WTC11 (cell line): Measurements from ENCODE around the gene MCRIP2. TPM values are rescaled to one million over a fixed set of nuclear protein-coding genes. Genes with fewer than 3 reads are reported as not detected.

Experiments
- ARID4B ChIP-seq: sonication (generic); formaldehyde crosslinking; IDR thresholded peaks from 2 replicates; pipeline ENCODE4 v1.8.0; 2023; ENCODE audit warnings: missing genetic modification reagents, mild to moderate bottlenecking, borderline replicate concordance
- ATF2 ChIP-seq: sonication (generic); formaldehyde crosslinking; IDR thresholded peaks from 2 replicates; pipeline ENCODE4 v1.8.1; 2022; ENCODE audit warnings: low read depth, missing genetic modification reagents, borderline replicate concordance
- CREB1 ChIP-seq: sonication (generic); formaldehyde crosslinking; IDR thresholded peaks from 2 replicates; pipeline ENCODE4 v1.8.0; 2023; ENCODE audit warnings: mild to moderate bottlenecking, missing genetic modification reagents
- CREM ChIP-seq: sonication (generic); formaldehyde crosslinking; IDR thresholded peaks from 2 replicates; pipeline ENCODE4 v1.8.1; 2022; ENCODE audit warnings: mild to moderate bottlenecking, missing genetic modification reagents, moderate library complexity
- ELF4 ChIP-seq: sonication (generic); formaldehyde crosslinking; IDR thresholded peaks from 2 replicates; pipeline ENCODE4 v1.8.1; 2022; ENCODE audit warnings: low read depth, mild to moderate bottlenecking, moderate library complexity, missing genetic modification reagents
- EMX1 ChIP-seq: fragments of 250-450 bp; sonication (Bioruptor Pico); IDR thresholded peaks from 2 replicates; pipeline ENCODE4 v1.8.0; 2021; ENCODE audit warnings: mild to moderate bottlenecking
- ETV6 ChIP-seq: sonication (generic); formaldehyde crosslinking; IDR thresholded peaks from 2 replicates; pipeline ENCODE4 v1.8.1; 2022; ENCODE audit warnings: mild to moderate bottlenecking, missing genetic modification reagents
- FOXK1 ChIP-seq: sonication (generic); formaldehyde crosslinking; IDR thresholded peaks from 2 replicates; pipeline ENCODE4 v1.8.0; 2022; ENCODE audit warnings: mild to moderate bottlenecking, moderate library complexity, missing genetic modification reagents
- FOXP1 ChIP-seq: sonication (generic); formaldehyde crosslinking; IDR thresholded peaks from 2 replicates; pipeline ENCODE4 v1.8.0; 2022; ENCODE audit warnings: missing genetic modification reagents, mild to moderate bottlenecking, moderate library complexity, borderline replicate concordance
- GABPB1 ChIP-seq: sonication (generic); formaldehyde crosslinking; IDR thresholded peaks from 2 replicates; pipeline ENCODE4 v1.8.1; 2023; ENCODE audit warnings: mild to moderate bottlenecking, missing genetic modification reagents
- HMGA2 ChIP-seq: fragments of 250-450 bp; sonication (Bioruptor Pico); IDR thresholded peaks from 2 replicates; pipeline ENCODE4 v1.4.0; 2021; ENCODE audit warnings: mild to moderate bottlenecking, moderate library complexity
- MAX ChIP-seq: sonication (generic); formaldehyde crosslinking; IDR thresholded peaks from 2 replicates; pipeline ENCODE4 v1.8.0; 2022; ENCODE audit warnings: mild to moderate bottlenecking, missing genetic modification reagents
- MYBL2 ChIP-seq: sonication (generic); formaldehyde crosslinking; IDR thresholded peaks from 2 replicates; pipeline ENCODE4 v1.8.1; 2023; ENCODE audit warnings: mild to moderate bottlenecking, moderate library complexity, missing genetic modification reagents
- NR1H2 ChIP-seq: sonication (generic); formaldehyde crosslinking; IDR thresholded peaks from 2 replicates; pipeline ENCODE4 v1.9.0; 2021; ENCODE audit warnings: mild to moderate bottlenecking, moderate library complexity, missing genetic modification reagents
- SMAD3 ChIP-seq: sonication (generic); formaldehyde crosslinking; IDR thresholded peaks from 2 replicates; pipeline ENCODE4 v1.8.0; 2022; ENCODE audit warnings: missing genetic modification reagents, mild to moderate bottlenecking, borderline replicate concordance
- SP1 ChIP-seq: sonication (generic); formaldehyde crosslinking; conservative IDR thresholded peaks from 2 replicates; pipeline ENCODE4 v1.8.1; 2022; ENCODE audit warnings: missing genetic modification reagents
- TEAD1 ChIP-seq: sonication (generic); formaldehyde crosslinking; IDR thresholded peaks from 2 replicates; pipeline ENCODE4 v1.8.0; 2022; ENCODE audit warnings: mild to moderate bottlenecking, missing genetic modification reagents
- ZBTB21 ChIP-seq: sonication (generic); formaldehyde crosslinking; IDR thresholded peaks from 2 replicates; pipeline ENCODE4 v1.8.1; 2023; ENCODE audit warnings: mild to moderate bottlenecking, missing genetic modification reagents, borderline replicate concordance
- ZMAT4 ChIP-seq: fragments of 250-450 bp; sonication (Bioruptor Pico); IDR thresholded peaks from 2 replicates; pipeline ENCODE4 v1.9.0; 2021; ENCODE audit warnings: mild to moderate bottlenecking
- ZNF317 ChIP-seq: sonication (generic); formaldehyde crosslinking; IDR thresholded peaks from 2 replicates; pipeline ENCODE4 v1.8.1; 2023; ENCODE audit warnings: low read depth, mild to moderate bottlenecking, moderate library complexity, missing genetic modification reagents, borderline replicate concordance
- total RNA-seq: library from RNA; stranded (reverse); gene quantifications from 3 replicates; pipeline ENCODE4 v1.2.3, GENCODE V29; 2021
- TF ChIP-seq, protein P1 (sequence below): sonication (generic); formaldehyde crosslinking; IDR thresholded peaks from 2 replicates; pipeline ENCODE4 v1.8.1; 2022; ENCODE audit warnings: mild to moderate bottlenecking, moderate library complexity, missing genetic modification reagents
- TF ChIP-seq, protein P2 (sequence below): sonication (generic); formaldehyde crosslinking; IDR thresholded peaks from 2 replicates; pipeline ENCODE4 v1.8.1; 2023; ENCODE audit warnings: mild to moderate bottlenecking, missing genetic modification reagents, moderate library complexity
- TF ChIP-seq, protein P3 (sequence below): sonication (generic); formaldehyde crosslinking; IDR thresholded peaks from 2 replicates; pipeline ENCODE4 v1.8.0; 2023; ENCODE audit warnings: mild to moderate bottlenecking, missing genetic modification reagents

Gene MCRIP2
- total RNA-seq, 1 experiment from 2014 or later = 63.3 TPM

DNA sequence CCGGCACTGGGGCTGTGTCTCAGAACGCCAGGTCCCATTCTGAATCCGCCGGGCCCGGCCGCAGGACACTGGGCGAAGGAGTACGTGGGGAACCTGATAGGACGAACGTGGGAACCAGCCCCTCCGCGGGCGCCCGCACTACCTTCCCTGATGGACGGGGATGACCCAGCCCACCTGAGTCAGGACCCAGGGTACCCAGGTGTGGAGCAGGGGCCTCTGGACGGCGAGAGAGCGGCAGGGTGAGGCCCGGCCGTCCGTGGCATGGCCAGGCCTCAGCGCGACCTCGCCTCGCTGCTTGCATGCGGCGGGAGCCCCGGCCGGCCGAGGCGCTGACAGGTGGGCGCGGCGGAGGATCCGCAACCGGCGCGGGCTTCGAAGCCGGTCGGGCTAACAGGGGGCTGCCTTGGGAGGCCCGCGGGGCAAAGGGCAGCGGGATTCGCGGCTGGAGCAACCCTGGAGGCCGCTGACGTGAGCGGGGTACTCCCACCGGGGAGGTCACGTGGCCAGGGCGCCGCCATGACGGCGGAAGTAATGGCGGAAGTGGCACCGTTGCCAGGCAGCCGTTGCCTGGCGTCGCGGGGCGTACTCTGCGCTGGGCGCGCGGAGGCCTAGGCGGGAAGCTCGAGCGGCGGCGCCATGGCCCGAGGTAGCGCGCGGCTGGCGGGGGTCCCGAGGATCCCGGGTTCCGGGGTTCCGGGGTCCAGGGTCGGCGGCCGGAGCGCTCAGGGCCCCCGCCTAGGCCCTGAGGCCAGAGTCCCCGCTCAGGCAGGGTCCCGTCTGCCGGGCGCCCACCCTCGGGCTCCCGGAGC lies 7.4 kb downstream of the MCRIP2 start, which contains the start of gene WDR90 (continued):
- TF ChIP-seq SMAD3 (CRISPR knock-in tag) = peak; percentile 34; the same call in 1 of the 2 replicates
- TF ChIP-seq FOXP1 = peak; percentile 69
- peak; percentile 82; the same call in 1 of the 2 replicates for TF ChIP-seq TEAD1 (CRISPR knock-in tag)
- no peak for TF ChIP-seq ZNF317 (CRISPR knock-in tag)
- peak; percentile 77 for TF ChIP-seq FOXK1
- TF ChIP-seq ARID4B = peak; percentile 92
- peak; percentile 65 for TF ChIP-seq ETV6 (CRISPR knock-in tag)
- TF ChIP-seq EMX1 = peak; percentile 60; the same call in 1 of the 2 replicates
- TF ChIP-seq ZMAT4 (CRISPR knock-in tag) = 0 out of 2 replicates have a peak, but pooled peaks have one; percentile 43
- TF ChIP-seq MYBL2 = peak; percentile 43; the same call in 1 of the 2 replicates
- TF ChIP-seq, protein P1, sequence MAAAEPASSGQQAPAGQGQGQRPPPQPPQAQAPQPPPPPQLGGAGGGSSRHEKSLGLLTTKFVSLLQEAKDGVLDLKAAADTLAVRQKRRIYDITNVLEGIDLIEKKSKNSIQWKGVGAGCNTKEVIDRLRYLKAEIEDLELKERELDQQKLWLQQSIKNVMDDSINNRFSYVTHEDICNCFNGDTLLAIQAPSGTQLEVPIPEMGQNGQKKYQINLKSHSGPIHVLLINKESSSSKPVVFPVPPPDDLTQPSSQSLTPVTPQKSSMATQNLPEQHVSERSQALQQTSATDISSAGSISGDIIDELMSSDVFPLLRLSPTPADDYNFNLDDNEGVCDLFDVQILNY (CRISPR knock-in tag) = peak; percentile 91; the same call in 1 of the 2 replicates
- peak; percentile 72; the same call in 1 of the 2 replicates for TF ChIP-seq ELF4 (CRISPR knock-in tag)
- peak; percentile 57; the same call in 1 of the 2 replicates for TF ChIP-seq ATF2 (CRISPR knock-in tag)
- TF ChIP-seq NR1H2 (CRISPR knock-in tag) = no peak
- TF ChIP-seq, protein P2, sequence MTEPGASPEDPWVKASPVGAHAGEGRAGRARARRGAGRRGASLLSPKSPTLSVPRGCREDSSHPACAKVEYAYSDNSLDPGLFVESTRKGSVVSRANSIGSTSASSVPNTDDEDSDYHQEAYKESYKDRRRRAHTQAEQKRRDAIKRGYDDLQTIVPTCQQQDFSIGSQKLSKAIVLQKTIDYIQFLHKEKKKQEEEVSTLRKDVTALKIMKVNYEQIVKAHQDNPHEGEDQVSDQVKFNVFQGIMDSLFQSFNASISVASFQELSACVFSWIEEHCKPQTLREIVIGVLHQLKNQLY (CRISPR knock-in tag) = peak; percentile 90; the same call in 1 of the 2 replicates
- TF ChIP-seq HMGA2 (CRISPR knock-in tag) = no peak
- 0 out of 2 replicates have a peak, but pooled peaks have one; percentile 45 for TF ChIP-seq CREB1
- TF ChIP-seq SP1 = peak; percentile 72
- 0 out of 2 replicates have a peak, but pooled peaks have one; percentile 28 for TF ChIP-seq ZBTB21 (CRISPR knock-in tag)
- TF ChIP-seq CREM (CRISPR knock-in tag) = peak; percentile 78; the same call in 1 of the 2 replicates
- peak; percentile 83 for TF ChIP-seq GABPB1 (CRISPR knock-in tag)
- TF ChIP-seq MAX (CRISPR knock-in tag) = peak; percentile 97
- TF ChIP-seq, protein P3, sequence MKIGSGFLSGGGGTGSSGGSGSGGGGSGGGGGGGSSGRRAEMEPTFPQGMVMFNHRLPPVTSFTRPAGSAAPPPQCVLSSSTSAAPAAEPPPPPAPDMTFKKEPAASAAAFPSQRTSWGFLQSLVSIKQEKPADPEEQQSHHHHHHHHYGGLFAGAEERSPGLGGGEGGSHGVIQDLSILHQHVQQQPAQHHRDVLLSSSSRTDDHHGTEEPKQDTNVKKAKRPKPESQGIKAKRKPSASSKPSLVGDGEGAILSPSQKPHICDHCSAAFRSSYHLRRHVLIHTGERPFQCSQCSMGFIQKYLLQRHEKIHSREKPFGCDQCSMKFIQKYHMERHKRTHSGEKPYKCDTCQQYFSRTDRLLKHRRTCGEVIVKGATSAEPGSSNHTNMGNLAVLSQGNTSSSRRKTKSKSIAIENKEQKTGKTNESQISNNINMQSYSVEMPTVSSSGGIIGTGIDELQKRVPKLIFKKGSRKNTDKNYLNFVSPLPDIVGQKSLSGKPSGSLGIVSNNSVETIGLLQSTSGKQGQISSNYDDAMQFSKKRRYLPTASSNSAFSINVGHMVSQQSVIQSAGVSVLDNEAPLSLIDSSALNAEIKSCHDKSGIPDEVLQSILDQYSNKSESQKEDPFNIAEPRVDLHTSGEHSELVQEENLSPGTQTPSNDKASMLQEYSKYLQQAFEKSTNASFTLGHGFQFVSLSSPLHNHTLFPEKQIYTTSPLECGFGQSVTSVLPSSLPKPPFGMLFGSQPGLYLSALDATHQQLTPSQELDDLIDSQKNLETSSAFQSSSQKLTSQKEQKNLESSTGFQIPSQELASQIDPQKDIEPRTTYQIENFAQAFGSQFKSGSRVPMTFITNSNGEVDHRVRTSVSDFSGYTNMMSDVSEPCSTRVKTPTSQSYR = no peak
